GM19397 (cell line): Measurements from ENCODE around the gene EPS8.

Experiments used
- ATAC-seq: cut with Tn5 transposase; IDR thresholded peaks from one replicate; pipeline ENCODE4 v1.9.1; 2021; ENCODE audit warnings: mild to moderate bottlenecking, moderate library complexity; ENCODE audit not compliant: unreplicated experiment

EPS8 gene

DNA sequence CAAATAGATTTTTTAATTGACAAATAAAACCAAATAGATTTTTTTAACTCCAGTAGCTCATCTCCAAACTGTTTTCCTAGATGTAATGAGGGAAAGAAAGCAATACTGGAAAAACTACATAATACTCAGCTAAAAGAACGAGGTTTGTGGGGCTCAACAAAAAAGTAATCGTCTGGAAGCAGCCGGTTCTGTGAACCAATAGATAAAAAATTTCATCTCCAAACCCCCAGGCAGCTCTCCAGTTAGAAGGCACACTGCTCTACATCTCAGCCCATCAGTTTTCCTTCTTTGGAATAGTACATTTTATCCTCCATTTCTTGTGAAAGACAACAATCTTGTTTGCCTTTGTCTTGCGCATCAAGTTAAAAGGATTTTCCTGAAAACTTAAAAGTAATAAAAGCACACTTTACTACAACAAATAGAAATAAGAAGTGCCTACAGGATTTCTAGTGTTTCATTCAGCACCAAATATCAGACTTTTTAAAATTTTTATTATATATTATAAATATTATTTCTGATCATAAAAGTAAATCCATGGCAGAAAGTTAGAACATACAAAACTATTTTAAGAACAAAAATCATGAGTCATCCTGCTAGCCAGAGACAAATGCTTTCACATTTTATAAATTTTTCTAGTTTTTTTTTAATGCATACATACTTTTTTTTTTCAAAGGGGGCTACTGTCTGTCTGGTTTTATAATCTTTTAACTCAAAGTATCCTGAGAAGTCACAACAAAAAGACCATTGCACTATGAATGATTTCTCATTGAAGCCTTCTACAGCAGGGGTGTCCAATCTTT, 67.7 kb downstream of the EPS8 start:
- no peak for ATAC-seq

DNA sequence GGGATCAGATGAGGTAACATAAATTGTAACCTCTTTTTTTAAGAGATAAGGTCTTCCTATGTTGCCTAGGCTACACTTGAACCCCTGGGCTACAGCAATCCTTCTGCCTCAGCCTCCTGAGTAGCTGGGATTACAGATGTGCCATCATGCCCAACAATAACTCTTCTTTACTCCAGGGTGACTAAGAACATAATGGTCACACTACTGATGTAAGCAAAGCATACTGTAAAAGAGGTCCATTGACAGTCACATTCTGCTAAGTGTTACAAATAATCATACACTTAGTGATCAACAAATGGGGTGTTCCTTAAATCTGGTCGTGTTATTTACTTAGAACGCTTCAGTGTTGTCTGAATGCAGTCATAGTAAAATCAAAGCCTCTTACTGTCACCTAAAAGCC, 68.9 kb downstream of the EPS8 start:
- no peak for ATAC-seq

DNA sequence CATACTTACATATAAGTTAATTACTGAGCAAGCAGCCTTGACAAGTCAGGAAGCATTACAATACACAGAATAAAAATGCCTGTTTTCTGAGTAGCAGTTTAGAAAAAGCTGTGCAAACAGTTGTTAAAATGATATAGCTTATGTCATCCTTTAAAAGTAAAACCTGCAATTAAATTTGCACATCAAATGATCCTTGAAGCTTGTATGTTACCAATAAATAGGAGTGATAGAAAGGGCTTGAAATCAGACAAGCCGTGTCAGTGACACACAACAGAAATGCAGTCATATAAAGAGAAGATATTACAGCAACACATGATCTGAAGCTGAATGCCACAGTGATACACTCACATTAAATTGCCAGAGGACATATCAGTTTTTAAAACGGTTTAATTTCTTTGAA, 70.0 kb downstream of the EPS8 start:
- no peak for ATAC-seq

DNA sequence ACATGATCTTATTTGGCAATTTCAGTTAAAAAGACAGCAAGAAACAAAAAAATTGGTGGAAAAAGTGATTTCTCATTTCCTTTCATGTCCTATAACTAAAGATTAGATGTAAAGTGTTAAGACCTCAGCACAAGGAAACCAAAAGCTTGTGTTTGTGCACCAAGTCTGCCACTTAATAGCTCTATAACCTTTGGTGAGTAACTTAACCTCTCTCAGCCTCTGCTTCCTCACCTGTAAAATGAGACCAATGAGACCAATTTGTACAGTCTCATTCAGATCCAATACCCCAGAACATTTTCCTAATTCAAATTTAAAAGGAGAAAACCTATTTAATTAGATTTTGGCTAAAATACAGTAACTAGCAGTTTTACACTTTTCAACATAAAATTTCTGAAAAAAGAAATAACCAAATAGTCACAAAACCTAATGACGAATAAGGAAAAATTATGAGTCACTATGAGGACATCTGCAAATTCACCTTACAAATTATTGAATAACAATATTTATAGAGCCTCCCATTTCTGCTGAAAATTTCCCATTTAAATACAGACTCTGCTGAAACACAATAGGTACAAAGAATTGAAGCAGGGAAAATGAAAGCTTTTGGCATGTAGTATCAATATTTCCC, 71.1 kb downstream of the EPS8 start:
- ATAC-seq, result no peak

DNA sequence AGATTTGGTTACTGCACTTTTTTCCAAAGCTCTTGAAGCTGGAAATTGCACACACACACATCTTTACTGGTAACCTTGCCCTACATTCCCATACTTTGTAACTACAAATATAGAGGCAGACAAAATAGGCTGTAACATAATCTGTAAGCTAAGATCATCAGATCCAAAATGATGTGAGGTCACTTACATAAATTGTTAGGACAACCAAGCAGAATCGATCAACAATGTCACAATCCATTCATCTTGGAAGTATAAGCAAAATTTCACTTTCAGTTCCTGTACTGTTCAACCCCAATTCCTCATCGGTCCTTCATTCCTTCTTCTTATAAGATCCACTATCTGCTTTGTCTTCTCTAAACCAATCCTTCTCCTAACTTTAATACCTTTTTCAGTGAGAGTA, 72.6 kb downstream of the EPS8 start:
- ATAC-seq, result no peak

DNA sequence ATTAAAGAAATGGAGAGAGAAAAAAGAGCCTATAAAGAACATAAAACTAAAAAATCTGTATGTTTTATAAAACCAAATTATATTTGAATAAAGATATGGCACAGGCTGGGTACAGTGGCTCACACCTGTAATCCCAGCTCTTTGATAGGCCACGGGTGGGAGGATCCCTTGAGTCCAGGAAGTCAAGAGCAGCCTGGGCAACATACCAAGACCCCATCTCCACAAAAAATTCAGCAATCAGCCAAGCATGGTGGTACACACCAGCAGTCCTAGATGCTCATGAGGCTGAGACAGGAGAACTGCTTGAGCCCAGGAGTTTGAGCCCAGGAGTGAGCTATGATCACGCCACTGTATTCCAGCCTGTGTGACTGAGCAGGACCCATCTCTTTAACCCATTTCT, 74.9 kb downstream of the EPS8 start:
- ATAC-seq, result no peak

DNA sequence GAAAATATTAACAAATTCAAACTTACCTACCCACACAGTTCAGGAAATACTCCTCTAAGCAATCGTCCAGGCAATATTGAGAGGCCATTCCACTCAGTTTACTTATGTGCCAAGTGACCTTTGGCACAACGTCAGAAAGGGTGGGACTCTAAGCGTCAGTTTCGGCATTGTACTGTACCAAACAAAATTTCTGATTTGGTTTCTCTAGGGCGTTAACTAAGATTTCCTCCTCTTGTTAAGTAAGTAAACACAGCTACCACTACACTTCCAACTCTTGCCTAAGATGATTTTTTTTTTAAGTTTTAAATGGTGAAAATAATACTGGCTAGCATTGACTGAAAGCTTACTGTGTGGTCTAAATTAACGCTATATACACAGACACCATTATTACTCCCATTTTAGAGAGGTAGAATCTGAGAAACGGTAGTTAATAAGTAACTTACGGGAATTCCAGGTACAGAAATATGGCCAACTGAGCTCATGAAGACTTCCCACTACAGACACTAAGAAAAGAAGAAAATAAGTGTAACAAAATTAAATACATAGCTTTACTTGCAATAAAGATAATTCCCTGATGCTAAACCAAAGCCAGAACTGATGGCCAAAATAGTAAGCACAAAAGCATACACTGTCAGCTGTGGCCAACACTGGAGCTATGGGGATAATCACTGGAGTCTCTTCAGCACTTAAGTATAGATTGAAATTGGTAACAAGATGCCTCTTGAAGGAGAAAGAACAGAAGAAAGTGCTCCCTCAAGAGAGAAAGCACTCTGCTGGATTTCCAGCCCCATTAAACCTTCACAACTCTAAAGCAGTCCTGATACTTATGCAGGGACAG, 76.1 kb downstream of the EPS8 start:
- no peak for ATAC-seq

DNA sequence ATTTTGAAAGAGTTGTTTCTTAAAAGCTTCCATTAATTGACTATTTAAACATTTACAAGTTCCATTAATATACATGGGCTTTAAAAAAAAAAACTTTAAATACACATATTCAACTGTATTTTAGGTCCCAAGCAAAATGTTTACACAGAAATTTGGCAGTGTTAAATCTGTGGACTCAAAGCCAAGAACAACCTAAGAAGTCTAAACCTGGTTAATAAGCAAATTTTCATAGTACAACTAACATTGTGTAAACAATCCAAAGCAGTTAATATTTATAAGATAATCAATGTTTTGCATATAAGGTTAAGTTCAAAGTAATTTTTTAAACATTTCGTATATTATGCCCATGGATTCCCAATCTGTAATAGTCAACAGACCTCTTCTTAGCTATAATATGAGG, 77.0 kb downstream of the EPS8 start:
- no peak for ATAC-seq

DNA sequence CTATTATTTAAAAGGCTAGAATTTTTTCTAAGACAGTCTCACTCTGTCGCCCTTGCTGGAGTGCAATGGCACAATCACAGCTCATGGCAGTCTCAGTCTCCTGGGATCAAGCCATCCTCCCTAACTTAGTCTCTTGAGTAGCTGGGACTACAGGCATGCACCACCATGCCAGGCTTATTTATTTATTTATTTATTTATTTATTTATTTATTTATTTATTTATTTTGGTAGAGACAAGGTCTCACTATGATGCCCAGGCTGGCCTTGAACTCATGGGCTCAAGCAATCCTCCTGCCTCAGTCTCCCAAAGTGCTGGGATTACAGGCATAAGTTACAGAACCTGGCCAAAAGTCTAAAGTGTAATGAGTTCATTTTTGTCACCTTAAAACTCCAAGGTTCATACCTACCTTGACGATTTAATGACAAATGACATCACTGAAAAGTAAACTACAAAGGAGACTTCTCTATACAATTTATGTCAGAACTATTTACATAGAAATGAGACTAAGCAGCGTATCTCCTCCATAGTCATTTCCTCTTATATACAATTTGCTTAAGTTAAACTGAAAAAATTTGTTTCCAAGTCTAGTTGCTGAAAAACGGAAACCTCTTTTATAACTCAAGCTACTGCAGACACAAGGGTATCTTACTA, 78.2 kb downstream of the EPS8 start:
- no peak for ATAC-seq

DNA sequence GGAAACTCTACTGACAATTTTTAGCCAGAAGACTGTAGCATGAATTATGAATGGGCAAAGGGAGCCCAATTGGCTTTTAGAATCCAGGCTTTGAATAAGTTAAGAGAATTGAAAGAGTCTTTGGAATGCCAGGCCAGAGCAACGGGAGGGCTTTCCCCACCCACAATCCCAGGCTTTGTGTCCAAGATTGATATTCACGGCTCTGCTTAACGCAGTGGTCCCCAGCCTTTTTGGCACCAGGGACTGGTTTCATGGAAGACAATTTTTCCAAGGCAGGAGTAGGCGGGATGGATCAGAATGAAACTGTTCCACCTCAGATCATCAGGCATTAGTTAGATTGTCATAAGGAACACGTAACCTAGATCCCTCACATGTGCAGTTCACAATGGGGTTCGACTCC, 79.6 kb downstream of the EPS8 start:
- no peak for ATAC-seq

DNA sequence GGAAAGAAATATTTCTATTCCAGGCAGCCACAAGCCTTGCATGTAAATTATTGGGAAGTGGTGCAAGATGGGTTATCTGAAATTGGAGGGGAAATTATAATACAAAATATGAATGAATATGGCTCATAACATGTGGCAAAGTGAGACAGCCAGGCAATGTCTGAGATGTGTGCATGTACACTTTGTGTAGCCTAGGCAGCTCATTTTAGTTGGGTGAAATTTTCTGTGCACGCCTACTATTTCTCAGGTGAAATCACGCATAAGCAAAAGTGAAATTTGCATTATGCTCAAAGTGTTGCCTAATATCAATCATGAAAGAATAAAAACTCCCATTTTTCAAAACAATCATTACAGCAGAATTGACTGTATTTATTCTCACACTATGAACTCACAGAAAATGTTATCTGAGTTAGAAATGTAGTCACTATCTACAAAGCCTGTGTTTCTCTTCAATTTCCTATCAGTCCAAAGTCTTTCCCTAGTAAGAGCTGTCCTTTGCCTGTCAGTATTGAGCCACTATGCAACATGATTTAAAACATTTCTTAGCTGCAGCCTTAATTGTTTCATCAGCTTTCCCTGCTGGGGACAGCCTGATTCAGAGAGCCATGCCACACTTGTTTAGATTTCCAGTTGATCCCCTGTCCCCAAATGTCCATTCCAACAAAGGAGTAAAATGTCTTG, 80.7 kb downstream of the EPS8 start:
- ATAC-seq, result no peak

DNA sequence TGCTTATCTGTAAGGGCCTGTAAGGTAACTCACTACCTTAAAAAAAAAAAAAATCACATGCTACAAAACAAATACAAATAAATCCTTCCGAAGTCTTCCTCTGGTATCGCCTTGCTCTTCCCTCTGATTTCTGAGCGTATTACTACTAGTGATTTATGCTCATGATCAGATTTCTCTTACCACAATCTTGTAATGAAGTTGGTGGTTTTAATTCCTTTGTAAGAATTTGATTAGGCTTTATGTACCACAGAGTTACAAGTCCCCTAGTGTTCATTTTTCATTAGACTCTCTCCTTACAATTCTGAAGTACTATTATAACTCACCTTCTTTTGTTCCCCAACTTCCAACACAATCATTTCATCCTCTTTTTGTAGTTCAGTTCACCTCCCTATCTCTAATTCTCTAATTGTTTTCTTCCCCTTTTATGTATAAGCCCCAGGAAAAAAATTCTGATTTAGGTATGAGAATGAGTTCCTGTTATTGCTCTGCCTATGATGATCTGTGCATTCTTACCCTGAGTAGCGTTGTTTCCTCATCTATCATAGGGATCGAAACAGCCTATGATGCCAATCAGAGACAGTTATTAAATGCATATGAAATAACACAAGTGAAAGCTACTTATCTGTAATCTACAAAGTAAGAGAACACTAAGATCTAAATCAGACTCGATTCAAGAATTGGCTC, 81.5 kb downstream of the EPS8 start:
- ATAC-seq, result no peak

DNA sequence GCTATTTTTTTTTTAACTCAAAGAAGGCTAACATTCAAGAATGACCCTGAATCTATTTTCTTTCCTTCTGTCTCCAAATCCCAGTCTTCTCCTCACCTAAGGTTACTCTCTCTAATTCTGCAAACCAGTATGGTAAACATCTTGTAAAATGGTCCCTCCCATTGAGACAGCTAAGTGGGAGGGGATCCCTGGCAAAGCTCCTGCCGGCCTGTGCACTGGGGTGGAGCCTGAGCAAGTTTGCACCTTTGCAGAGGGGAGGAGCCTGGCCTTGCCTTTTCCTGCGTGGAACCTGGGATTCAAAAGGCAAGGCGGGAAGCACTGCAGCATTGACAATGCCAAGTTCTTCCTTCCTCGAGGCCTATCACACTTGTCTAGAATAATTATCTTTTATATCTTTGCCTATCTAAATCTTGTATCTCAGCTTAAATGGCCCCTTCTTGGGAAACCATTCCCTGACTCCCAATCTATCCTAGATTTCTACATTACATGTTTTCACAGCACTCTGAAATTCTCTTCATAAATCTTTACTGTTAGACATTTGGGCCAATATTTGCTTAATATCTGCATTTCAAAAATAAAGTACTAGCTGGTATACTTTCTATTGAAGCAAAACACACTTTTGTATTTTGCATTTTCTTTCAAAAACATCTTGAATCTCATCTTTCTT, 83.0 kb downstream of the EPS8 start:
- ATAC-seq, result no peak

DNA sequence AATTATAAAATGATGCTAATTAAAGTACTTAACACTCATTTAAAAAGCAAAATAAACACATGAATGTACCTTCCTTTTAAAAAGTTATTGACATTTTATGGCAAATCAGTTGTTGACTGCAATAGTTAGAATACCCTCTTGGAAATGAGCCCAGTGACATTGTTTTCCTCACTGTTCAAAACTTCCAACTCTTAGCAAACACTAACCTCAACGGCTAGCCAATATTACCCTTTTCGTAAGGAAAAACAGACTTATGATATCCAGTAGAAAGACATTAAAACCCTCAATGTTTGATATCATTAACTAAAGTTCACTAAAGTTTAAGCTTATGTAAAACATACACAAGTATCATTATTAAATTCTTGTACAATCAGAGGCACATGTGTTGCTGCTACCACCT, 83.6 kb downstream of the EPS8 start:
- ATAC-seq, result no peak

DNA sequence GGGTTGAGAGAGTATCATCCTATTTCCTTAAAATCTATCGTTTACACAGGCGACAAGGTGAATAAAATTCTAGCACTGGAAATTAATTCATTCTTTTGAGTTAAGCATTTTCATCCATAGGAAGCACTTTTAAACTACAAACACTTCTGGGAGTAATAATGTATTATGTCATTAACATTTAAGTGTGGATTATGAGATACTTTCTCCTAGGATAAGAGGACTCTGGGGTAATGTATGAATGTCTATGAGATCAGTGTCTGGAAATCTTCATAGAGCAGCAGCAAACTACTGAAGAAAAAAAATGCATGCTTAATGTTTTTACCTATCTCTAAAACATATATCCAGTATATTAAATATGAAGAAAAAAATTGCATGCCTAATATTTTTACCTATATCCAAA, 86.9 kb downstream of the EPS8 start:
- no peak for ATAC-seq

DNA sequence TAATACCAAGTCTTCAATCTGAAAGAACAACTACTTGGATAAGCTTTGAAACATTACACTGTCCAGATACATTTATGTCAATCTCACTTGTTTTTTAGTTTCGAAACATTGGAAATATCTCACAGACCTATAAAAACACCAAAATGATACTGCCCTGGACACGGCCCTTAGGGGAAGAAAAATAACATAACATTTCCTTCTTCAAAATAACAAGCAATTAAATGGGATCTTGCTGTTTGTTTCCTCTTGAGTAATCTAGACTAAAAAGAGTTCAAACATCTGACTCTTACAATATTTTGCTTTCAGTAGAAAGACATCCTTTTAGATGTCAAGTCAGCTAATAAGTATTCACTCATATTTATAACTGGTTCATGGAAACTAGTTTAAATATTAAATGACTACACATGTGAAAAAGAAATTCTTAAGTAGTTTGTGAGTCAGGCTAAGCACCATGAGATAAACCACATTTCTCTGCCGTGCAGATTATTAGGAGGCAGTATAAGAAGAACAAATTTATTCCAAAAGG, 87.5 kb downstream of the EPS8 start:
- ATAC-seq, result no peak

DNA sequence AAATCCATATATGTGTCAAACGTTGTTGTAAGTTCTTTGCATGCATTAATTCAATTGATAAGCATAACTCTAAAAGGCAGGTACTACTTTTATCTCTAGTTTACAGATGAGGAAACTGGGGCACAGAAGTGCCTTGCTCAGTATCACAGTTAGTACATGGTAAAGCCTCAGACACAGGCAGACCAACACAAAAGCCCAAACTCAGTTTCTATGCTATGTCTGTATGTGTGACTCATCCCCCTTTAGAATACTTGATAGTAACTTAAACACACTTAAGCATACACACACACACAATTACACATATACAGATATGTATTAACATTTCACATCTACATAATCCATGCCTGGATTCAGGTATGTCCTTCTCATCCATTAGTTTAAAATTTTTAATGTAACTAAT, 88.0 kb downstream of the EPS8 start:
- no peak for ATAC-seq

DNA sequence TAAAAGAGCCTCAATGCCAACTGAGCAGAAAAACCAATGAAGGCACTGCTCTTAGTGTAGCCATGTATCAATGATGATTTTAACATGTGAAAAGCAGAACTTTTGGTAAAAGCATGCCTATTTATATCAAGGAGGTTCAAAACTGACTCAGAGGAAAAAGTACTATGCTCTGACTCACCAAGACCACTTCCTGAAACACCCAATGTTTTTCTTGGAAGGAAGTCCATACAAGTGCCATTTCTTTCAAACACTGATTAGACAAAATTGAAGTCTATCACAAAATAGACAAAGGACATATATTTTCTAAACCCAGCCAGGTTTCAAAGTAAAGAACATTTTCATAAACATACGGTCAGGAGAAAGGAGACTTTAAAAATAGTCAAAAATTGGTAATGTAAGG, 88.6 kb downstream of the EPS8 start:
- ATAC-seq, result no peak

DNA sequence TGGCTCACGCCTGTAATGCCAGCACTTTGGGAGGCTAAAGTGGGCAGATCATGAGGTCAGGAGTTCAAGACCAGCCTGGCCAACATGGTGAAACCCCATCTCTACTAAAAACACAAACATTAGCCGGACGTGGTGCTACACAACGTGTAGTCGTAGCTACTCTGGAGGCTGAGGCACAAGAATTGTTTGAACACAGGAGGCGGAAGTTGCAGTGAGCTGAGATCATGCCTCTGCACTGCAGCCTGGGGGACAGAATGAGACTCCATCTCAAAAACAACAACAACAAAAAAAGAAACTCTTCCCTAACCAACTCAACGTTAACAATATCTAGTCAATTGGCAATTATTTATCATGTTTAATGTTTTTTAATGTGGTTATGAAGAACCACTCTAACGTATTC, 89.3 kb downstream of the EPS8 start:
- ATAC-seq, result no peak
